C4-2B (cell line): Measurements from ENCODE around the gene TMIGD1.

ENCODE experiments used
- CTCF ChIP-seq: fragments of 450-650 bp; conservative IDR thresholded peaks from 2 replicates; pipeline ENCODE4 v1.5.1; 2017; ENCODE audit warnings: mild to moderate bottlenecking
- ZFX ChIP-seq: fragments of 450-650 bp; IDR thresholded peaks from 2 replicates; pipeline ENCODE4 v1.6.1; 2017

GRCh38 chr17:30352240-30352814 lies 18.5 kb upstream of the TMIGD1 start:
- no peak for TF ChIP-seq CTCF
- TF ChIP-seq ZFX, result no peak
